GM12801 (cell line): ENCODE results near the gene DAND5.

Experiments used
- CTCF ChIP-seq: IDR thresholded peaks from one replicate; pipeline ENCODE4 v1.5.1; 2011; ENCODE audit warnings: control low read depth; ENCODE audit not compliant: insufficient read length; ENCODE audit errors: extremely low read depth

Gene DAND5

GRCh38 chr19:12990431-12990830 lies 21.1 kb downstream of the DAND5 start:
- no peak for TF ChIP-seq CTCF

- no peak for TF ChIP-seq CTCF
These were observed 21.5 kb downstream of the DAND5 start for GRCh38 chr19:12990853-12991252.

GRCh38 chr19:12991296-12991695 lies 21.9 kb downstream of the DAND5 start:
- TF ChIP-seq CTCF = no peak

- TF ChIP-seq CTCF = no peak
These were observed 23.4 kb downstream of the DAND5 start for GRCh38 chr19:12992729-12993128.

GRCh38 chr19:12993562-12993961 lies 24.2 kb downstream of the DAND5 start:
- TF ChIP-seq CTCF = no peak

GRCh38 chr19:12994701-12995595 lies 25.6 kb downstream of the DAND5 start, which contains the start of gene NFIX:
Gene NFIX, plus strand, starts transcription at chr19:12995475. Its CDS starts 363 bp downstream, at chr19:12995838.
- TF ChIP-seq CTCF = no peak

- TF ChIP-seq CTCF = no peak
These were observed 26.4 kb downstream of the DAND5 start for GRCh38 chr19:12995596-12996405.
